Muscle of back (tissue), 10 donors: Measurements from ENCODE around the gene NLRP6. TPM values are rescaled to one million over a fixed set of nuclear protein-coding genes. Genes with fewer than 3 reads are reported as not detected.

Source experiments
- polyA plus RNA-seq, 10 donors: library from polyadenylated mRNA; unstranded; fragments of 120-200 nt; gene quantifications; one replicate each; pipeline ENCODE4 v1.2.1, GENCODE V29; 2013; ENCODE audit not compliant: insufficient read length in 10 of 10

The NLRP6 gene
- polyA plus RNA-seq, 10 donors: 0.04 to 0.15 (median 0.05) TPM; not detected in 7

Other genes starting within 250 kb of the NLRP6 start
- under 1 TPM in 1 of 10 donors, not detected in 9; 0.76 TPM for gene SCGB1C1, start 85.3 kb upstream of the NLRP6 start, polyA plus RNA-seq
- gene BET1L, start 71.0 kb upstream of the NLRP6 start, polyA plus RNA-seq: 10 to 100 TPM; 27.5 to 42.2 (median 34.8) TPM
- 10 to 100 TPM; 46.7 to 78.5 (median 62.3) TPM for gene RIC8A, start 70.7 kb upstream of the NLRP6 start, polyA plus RNA-seq
- 10 to 100 TPM; 17.8 to 26.1 (median 19.9) TPM for gene SIRT3, start 42.1 kb upstream of the NLRP6 start, polyA plus RNA-seq
- 100 to 1,000 TPM in 4 of 10 donors, 10 to 100 TPM in 6; 88.0 to 129 (median 99.1) TPM for gene PSMD13, start 41.4 kb upstream of the NLRP6 start, polyA plus RNA-seq
- gene PGGHG, start 10.7 kb downstream of the NLRP6 start, polyA plus RNA-seq: 10 to 100 TPM in 2 of 10 donors, 1 to 10 TPM in 8; 3.5 to 15.7 (median 8.5) TPM
- not detected for gene IFITM5, start 21.1 kb downstream of the NLRP6 start, polyA plus RNA-seq
- 100 to 1,000 TPM in 2 of 10 donors, 10 to 100 TPM in 8; 53.8 to 138 (median 86.2) TPM for gene IFITM2, start 29.4 kb downstream of the NLRP6 start, polyA plus RNA-seq
- gene IFITM1, start 35.6 kb downstream of the NLRP6 start, polyA plus RNA-seq: 10 to 100 TPM; 10.0 to 33.2 (median 15.9) TPM
- gene IFITM3, start 42.5 kb downstream of the NLRP6 start, polyA plus RNA-seq: 100 to 1,000 TPM; 172 to 315 (median 276) TPM
- gene B4GALNT4, start 91.1 kb downstream of the NLRP6 start, polyA plus RNA-seq: 10 to 100 TPM in 9 of 10 donors, 1 to 10 TPM in 1; 9.4 to 35.6 (median 13.8) TPM
- 10 to 100 TPM in 1 of 10 donors, 1 to 10 TPM in 1, under 1 TPM in 6, not detected in 2; 0.14 to 14.1 (median 0.61) TPM for gene PKP3, start 115.8 kb downstream of the NLRP6 start, polyA plus RNA-seq
- gene SIGIRR, start 136.6 kb downstream of the NLRP6 start, polyA plus RNA-seq: 10 to 100 TPM in 8 of 10 donors, 1 to 10 TPM in 2; 8.4 to 19.6 (median 13.2) TPM
- gene ANO9, start 163.6 kb downstream of the NLRP6 start, polyA plus RNA-seq: 1 to 10 TPM in 4 of 10 donors, under 1 TPM in 6; 0.08 to 2.7 (median 0.44) TPM
- gene PTDSS2, start 171.9 kb downstream of the NLRP6 start, polyA plus RNA-seq: 10 to 100 TPM; 23.4 to 31.7 (median 28.1) TPM
- gene RNH1, start 228.8 kb downstream of the NLRP6 start, polyA plus RNA-seq: 100 to 1,000 TPM in 1 of 10 donors, 10 to 100 TPM in 9; 75.5 to 108 (median 86.2) TPM